Brain microvascular endothelial cell (primary cell): ENCODE data around the gene FOXL1.

Source experiments
- DNase-seq: peaks from one replicate; pipeline ENCODE4 v3.0.0-alpha.2; 2020
- H3K27ac ChIP-seq: fragments of 250-450 bp; sonication (Bioruptor Pico); 2 replicates; pipeline ENCODE4 v1.5.1; 2020; ENCODE audit warnings: mild to moderate bottlenecking, moderate library complexity
- H3K27me3 ChIP-seq: fragments of 250-450 bp; sonication (Bioruptor Pico); replicated peaks from 2 replicates; pipeline ENCODE4 v1.5.1; 2020; ENCODE audit warnings: mild to moderate bottlenecking
- H3K36me3 ChIP-seq: fragments of 250-450 bp; sonication (Bioruptor Pico); replicated peaks from 2 replicates; pipeline ENCODE4 v1.5.1; 2020; ENCODE audit warnings: mild to moderate bottlenecking
- H3K4me3 ChIP-seq: 2 replicates; pipeline ENCODE4 v1.5.1; 2011; ENCODE audit warnings: low read depth, mild to moderate bottlenecking, control low read depth, low read length, moderate library complexity
- in situ Hi-C: cut with HindIII; loops from 2 replicates; pipeline ENCODE4 v1.10.0; 2017; ENCODE audit warnings: low sequenced_read_pairs, low pct_ligation_motif_present
- TF ChIP-seq, protein P1 (sequence below): IDR thresholded peaks from 2 replicates; pipeline ENCODE4 v1.5.1; 2011; ENCODE audit warnings: low read depth, mild to moderate bottlenecking, moderate library complexity, low read length, control low read depth, inconsistent platforms; ENCODE audit errors: missing control alignments

Gene FOXL1

GRCh38 chr16:86545481-86545880 is 32.9 kb upstream of the FOXL1 start:
- in situ Hi-C loops, result no loop called here
- no peaks in the 10 kb centered on the region for H3K27me3 ChIP-seq
- no peak overlapping the region for H3K4me3 ChIP-seq
- TF ChIP-seq, protein P1, sequence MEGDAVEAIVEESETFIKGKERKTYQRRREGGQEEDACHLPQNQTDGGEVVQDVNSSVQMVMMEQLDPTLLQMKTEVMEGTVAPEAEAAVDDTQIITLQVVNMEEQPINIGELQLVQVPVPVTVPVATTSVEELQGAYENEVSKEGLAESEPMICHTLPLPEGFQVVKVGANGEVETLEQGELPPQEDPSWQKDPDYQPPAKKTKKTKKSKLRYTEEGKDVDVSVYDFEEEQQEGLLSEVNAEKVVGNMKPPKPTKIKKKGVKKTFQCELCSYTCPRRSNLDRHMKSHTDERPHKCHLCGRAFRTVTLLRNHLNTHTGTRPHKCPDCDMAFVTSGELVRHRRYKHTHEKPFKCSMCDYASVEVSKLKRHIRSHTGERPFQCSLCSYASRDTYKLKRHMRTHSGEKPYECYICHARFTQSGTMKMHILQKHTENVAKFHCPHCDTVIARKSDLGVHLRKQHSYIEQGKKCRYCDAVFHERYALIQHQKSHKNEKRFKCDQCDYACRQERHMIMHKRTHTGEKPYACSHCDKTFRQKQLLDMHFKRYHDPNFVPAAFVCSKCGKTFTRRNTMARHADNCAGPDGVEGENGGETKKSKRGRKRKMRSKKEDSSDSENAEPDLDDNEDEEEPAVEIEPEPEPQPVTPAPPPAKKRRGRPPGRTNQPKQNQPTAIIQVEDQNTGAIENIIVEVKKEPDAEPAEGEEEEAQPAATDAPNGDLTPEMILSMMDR, result no peak
- H3K36me3 ChIP-seq, result peaks cover 21% of the 10 kb centered on the region
- no peak for DNase-seq
- H3K27ac ChIP-seq, result no peak overlapping the region

GRCh38 chr16:86545954-86546637 is 32.3 kb upstream of the FOXL1 start:
- DNase-seq, result no peak
- Histone ChIP-seq H3K4me3 (no peak overlapping the region), H3K27ac (no peak overlapping the region), H3K27me3 (no peaks in the 10 kb centered on the region), H3K36me3 (peaks cover 16% of the 10 kb centered on the region)
- TF ChIP-seq, protein P1, result no peak
- in situ Hi-C loops, result no loop called here

GRCh38 chr16:86546638-86547013 is 31.7 kb upstream of the FOXL1 start:
- Histone ChIP-seq H3K27ac (no peak overlapping the region), H3K4me3 (no peak overlapping the region), H3K27me3 (no peaks in the 10 kb centered on the region), H3K36me3 (peaks cover 11% of the 10 kb centered on the region)
- no peak for DNase-seq
- in situ Hi-C loops, result no loop called here
- TF ChIP-seq, protein P1, result no peak

GRCh38 chr16:86547286-86547685 is 31.1 kb upstream of the FOXL1 start:
- no peak overlapping the region for H3K27ac ChIP-seq
- H3K27me3 ChIP-seq, result no peaks in the 10 kb centered on the region
- TF ChIP-seq, protein P1, result no peak
- H3K4me3 ChIP-seq, result no peak overlapping the region
- H3K36me3 ChIP-seq, result peaks cover 6% of the 10 kb centered on the region
- in situ Hi-C loops, result no loop called here
- DNase-seq, result no peak

DNA sequence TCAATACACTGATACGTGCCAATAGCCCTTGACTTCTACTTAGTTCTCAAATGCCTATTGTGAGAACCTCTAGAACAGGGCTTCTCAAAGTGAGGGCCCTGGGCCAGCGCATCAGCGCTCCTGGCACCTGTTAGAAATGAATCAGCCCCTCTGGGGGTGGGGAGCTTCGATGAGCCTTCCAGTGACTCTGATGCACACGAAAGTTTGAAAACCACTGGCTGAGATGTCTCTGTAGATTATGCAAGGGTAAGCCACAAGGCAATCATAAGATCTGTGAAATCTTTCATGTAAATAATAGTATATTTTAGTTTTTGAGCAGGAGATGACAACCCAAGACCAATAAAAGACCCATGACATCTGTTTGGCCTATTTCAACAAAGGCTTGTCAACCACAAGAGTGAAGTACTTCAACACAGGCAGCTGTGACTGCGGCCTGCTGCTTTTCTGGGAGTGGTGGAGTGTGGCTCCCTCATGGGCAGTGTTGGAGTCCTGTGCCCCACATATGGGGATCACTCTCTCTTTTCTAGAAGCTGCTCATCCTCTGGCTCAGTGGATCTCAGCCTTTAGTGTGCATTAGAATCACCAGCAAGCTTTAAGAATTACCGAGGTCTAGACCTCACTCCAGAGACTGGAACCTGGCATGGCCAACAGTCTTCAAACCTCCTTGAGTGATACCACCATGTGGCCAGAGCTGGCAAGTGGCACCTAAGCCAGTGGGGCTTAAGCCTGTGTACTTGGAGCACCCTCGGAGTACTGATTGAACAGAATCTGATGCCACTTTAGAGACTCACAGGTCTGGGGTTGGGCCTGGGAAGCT is 29.1 kb upstream of the FOXL1 start:
- in situ Hi-C loops, result no loop called here
- H3K36me3 ChIP-seq, result peaks cover 6% of the 10 kb centered on the region

More for the DNA sequence above, 29.1 kb upstream of the FOXL1 start:
- H3K4me3 ChIP-seq, result no peak overlapping the region
- TF ChIP-seq, protein P1, result no peak
- H3K27ac ChIP-seq, result no peak overlapping the region
- DNase-seq, result no peak
- H3K27me3 ChIP-seq, result no peaks in the 10 kb centered on the region
